Measurements from ENCODE around the gene TTYH1. TPM values are rescaled to one million over a fixed set of nuclear protein-coding genes. Genes with fewer than 3 reads are reported as not detected.

TTYH1 gene
- polyA plus RNA-seq, 1 of the 3 experiments (the other 2 are of a cell fraction), result 0.05 TPM

DNA sequence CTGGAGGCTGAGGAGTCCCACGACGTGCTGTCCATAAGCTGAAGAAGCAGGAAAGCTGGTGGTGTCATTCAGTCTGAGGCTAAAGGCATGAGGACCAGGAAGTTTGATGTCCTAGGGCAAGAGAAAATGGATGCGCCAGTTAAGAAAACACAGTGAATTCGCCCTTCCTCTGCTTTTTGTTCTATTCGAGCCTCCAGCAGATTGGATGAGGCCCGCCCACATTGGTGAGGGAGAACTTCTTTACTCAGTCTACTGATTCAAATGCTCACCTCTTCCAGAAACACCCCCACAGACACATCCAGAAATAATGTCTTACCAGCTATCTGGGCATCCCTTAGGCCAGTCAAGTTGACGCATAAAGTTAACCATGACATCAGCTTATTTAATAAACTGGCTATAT, 7.5 kb upstream of the TTYH1 start:
- Histone ChIP-seq H3K9me2 (no peaks in the 10 kb centered on the region), H3K27ac (ENCODE audit: low read depth in 2 of 2, low read length in 1 of 2) (no peak overlapping the region), H3K36me3 (replicated peaks in 1 of 2; ENCODE audit: control insufficient read depth in 1 of 2, insufficient read depth in 2 of 2, low read length in 1 of 2) (no peaks in the 10 kb centered on the region), H2AFZ (ENCODE audit: low read depth) (no peak overlapping the region), H3K9me3 (no peaks in the 10 kb centered on the region), H3K4me3 (ENCODE audit: low read depth in 2 of 2, low read length in 1 of 2) (no peak overlapping the region), H3K4me1 (ENCODE audit: control insufficient read depth in 1 of 2, insufficient read depth in 2 of 2, low read depth in 1 of 2, low read length in 1 of 2) (no peaks in the 10 kb centered on the region), H4K20me1 (ENCODE audit: insufficient read depth) (no peaks in the 10 kb centered on the region), H3K79me2 (ENCODE audit: insufficient read depth) (no peaks in the 10 kb centered on the region), H3K4me2 (no peak overlapping the region), H3F3A (replicated peaks; ENCODE audit: insufficient read depth) (peaks cover 9% of the 10 kb centered on the region), H3K9ac (no peak overlapping the region), H3K27me3 (ENCODE audit: insufficient read depth) (peaks cover 31% of the 10 kb centered on the region; the same call in 1 of the 2 replicates)
- 26% methylated on average over 7 of the region's 7 CpGs for WGBS (ENCODE audit: low lambda C conversion rate)
- ChIA-PET POLR2A (no interaction called here), CTCF (interaction anchor here (2.5 kb wide), 1 partner anchor 17 kb away, joined by 13 read pairs; no protein-coding TSS in a partner anchor)
- no peak for DNase-seq
- TF ChIP-seq ELF1 (IDR thresholded peaks at IDR 0.05) (no peak), EZH2phosphoT487 (IDR thresholded peaks at IDR 0.05; ENCODE audit: borderline replicate concordance, low read depth) (no peak), FOSL2 (IDR thresholded peaks at IDR 0.05; ENCODE audit: borderline replicate concordance, low read depth) (no peak), FOXM1 (IDR thresholded peaks at IDR 0.05; ENCODE audit: low read depth) (no peak), TCF12 (IDR thresholded peaks at IDR 0.05) (no peak), POLR2AphosphoS5 (IDR thresholded peaks at IDR 0.05; ENCODE audit: low read depth, low read length) (no peak), MAX (IDR thresholded peaks at IDR 0.05; ENCODE audit: low read depth) (no peak), TEAD4 (IDR thresholded peaks at IDR 0.05; ENCODE audit: borderline replicate concordance, insufficient read depth) (no peak), SMC3 (IDR thresholded peaks at IDR 0.05; ENCODE audit: low read depth, low read length) (no peak)
- TF ChIP-seq, protein P1, sequence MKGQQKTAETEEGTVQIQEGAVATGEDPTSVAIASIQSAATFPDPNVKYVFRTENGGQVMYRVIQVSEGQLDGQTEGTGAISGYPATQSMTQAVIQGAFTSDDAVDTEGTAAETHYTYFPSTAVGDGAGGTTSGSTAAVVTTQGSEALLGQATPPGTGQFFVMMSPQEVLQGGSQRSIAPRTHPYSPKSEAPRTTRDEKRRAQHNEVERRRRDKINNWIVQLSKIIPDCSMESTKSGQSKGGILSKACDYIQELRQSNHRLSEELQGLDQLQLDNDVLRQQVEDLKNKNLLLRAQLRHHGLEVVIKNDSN (IDR thresholded peaks at IDR 0.05; ENCODE audit: borderline replicate concordance, low read depth), result no peak
- TF ChIP-seq, protein P2, sequence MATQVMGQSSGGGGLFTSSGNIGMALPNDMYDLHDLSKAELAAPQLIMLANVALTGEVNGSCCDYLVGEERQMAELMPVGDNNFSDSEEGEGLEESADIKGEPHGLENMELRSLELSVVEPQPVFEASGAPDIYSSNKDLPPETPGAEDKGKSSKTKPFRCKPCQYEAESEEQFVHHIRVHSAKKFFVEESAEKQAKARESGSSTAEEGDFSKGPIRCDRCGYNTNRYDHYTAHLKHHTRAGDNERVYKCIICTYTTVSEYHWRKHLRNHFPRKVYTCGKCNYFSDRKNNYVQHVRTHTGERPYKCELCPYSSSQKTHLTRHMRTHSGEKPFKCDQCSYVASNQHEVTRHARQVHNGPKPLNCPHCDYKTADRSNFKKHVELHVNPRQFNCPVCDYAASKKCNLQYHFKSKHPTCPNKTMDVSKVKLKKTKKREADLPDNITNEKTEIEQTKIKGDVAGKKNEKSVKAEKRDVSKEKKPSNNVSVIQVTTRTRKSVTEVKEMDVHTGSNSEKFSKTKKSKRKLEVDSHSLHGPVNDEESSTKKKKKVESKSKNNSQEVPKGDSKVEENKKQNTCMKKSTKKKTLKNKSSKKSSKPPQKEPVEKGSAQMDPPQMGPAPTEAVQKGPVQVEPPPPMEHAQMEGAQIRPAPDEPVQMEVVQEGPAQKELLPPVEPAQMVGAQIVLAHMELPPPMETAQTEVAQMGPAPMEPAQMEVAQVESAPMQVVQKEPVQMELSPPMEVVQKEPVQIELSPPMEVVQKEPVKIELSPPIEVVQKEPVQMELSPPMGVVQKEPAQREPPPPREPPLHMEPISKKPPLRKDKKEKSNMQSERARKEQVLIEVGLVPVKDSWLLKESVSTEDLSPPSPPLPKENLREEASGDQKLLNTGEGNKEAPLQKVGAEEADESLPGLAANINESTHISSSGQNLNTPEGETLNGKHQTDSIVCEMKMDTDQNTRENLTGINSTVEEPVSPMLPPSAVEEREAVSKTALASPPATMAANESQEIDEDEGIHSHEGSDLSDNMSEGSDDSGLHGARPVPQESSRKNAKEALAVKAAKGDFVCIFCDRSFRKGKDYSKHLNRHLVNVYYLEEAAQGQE (IDR thresholded peaks at IDR 0.05; ENCODE audit: low read depth, low read length), result no peak

- H3K27ac ChIP-seq (ENCODE audit: low read depth in 2 of 2, low read length in 1 of 2), result no peak overlapping the region
- no peaks in the 10 kb centered on the region for H3K79me2 ChIP-seq (ENCODE audit: insufficient read depth)
- TF ChIP-seq FOXJ3 (CRISPR knock-in tag; IDR thresholded peaks at IDR 0.05) (no peak), USF2 (IDR thresholded peaks at IDR 0.05; ENCODE audit: borderline replicate concordance, low read depth, low read length) (no peak), EZH2phosphoT487 (IDR thresholded peaks at IDR 0.05; ENCODE audit: borderline replicate concordance, low read depth) (no peak), TEAD4 (IDR thresholded peaks at IDR 0.05; ENCODE audit: borderline replicate concordance, insufficient read depth) (no peak), GABPA (IDR thresholded peaks at IDR 0.05; ENCODE audit: low read depth) (no peak), RFX5 (IDR thresholded peaks at IDR 0.05; ENCODE audit: low read length) (no peak), FOSL2 (IDR thresholded peaks at IDR 0.05; ENCODE audit: borderline replicate concordance, low read depth) (no peak)
- H3F3A ChIP-seq (replicated peaks; ENCODE audit: insufficient read depth), result peaks cover 9% of the 10 kb centered on the region
- no peak overlapping the region for H3K4me2 ChIP-seq
- no peaks in the 10 kb centered on the region for H4K20me1 ChIP-seq (ENCODE audit: insufficient read depth)
- no peak overlapping the region for H3K9ac ChIP-seq
- POLR2A ChIA-PET, result no interaction called here
- no peaks in the 10 kb centered on the region for H3K9me3 ChIP-seq
- CTCF ChIA-PET, result interaction anchor here (2.5 kb wide), 1 partner anchor 18 kb away, joined by 13 read pairs; no protein-coding TSS in a partner anchor
- H3K9me2 ChIP-seq, result no peaks in the 10 kb centered on the region
- H2AFZ ChIP-seq (ENCODE audit: low read depth), result no peak overlapping the region
- peaks cover 25% of the 10 kb centered on the region; the same call in 1 of the 2 replicates for H3K27me3 ChIP-seq (ENCODE audit: insufficient read depth)
- no peaks in the 10 kb centered on the region for H3K4me1 ChIP-seq (ENCODE audit: control insufficient read depth in 1 of 2, insufficient read depth in 2 of 2, low read depth in 1 of 2, low read length in 1 of 2)
- DNase-seq, result no peak
- 37% methylated on average over 9 of the region's 9 CpGs for WGBS (ENCODE audit: low lambda C conversion rate)
- H3K36me3 ChIP-seq (replicated peaks in 1 of 2; ENCODE audit: control insufficient read depth in 1 of 2, insufficient read depth in 2 of 2, low read length in 1 of 2), result no peaks in the 10 kb centered on the region
- H3K4me3 ChIP-seq (ENCODE audit: low read depth in 2 of 2, low read length in 1 of 2), result no peak overlapping the region
Measured at GRCh38 chr19:54408456-54409026, 6.7 kb upstream of the TTYH1 start.

Data from SK-N-SH (cell line).